HepG2 (cell line): ENCODE results near the gene SIVA1. TPM values are rescaled to one million over a fixed set of nuclear protein-coding genes. Genes with fewer than 3 reads are reported as not detected.
A peak's percentile ranks its signal among the peaks of the same experiment; 100 is the strongest.

Experiments
- ARNTL ChIP-seq: sonication (generic); formaldehyde crosslinking; IDR thresholded peaks from 2 replicates; pipeline ENCODE4 v1.4.0; 2020; ENCODE audit warnings: mild to moderate bottlenecking, missing genetic modification reagents
- IKZF1 ChIP-seq: fragments of 450-650 bp; IDR thresholded peaks from 2 replicates; pipeline ENCODE4 v1.7.1; 2016
- IRF9 ChIP-seq: sonication (generic); formaldehyde crosslinking; IDR thresholded peaks from 2 replicates; pipeline ENCODE4 v1.8.0; 2022; ENCODE audit warnings: missing genetic modification reagents, mild to moderate bottlenecking, borderline replicate concordance
- KDM5B ChIP-seq: sonication (generic); formaldehyde crosslinking; IDR thresholded peaks from 2 replicates; pipeline ENCODE4 v1.4.0; 2020; ENCODE audit warnings: missing genetic modification reagents, mild to moderate bottlenecking, borderline replicate concordance
- KLF11 ChIP-seq: IDR thresholded peaks from 2 replicates; pipeline ENCODE4 v1.6.1; 2016; ENCODE audit warnings: missing compliant biosample characterization
- MEF2D ChIP-seq: sonication (generic); formaldehyde crosslinking; IDR thresholded peaks from 2 replicates; pipeline ENCODE4 v1.5.1; 2020; ENCODE audit warnings: mild to moderate bottlenecking, missing genetic modification reagents
- MYNN ChIP-seq: sonication (generic); formaldehyde crosslinking; IDR thresholded peaks from 2 replicates; pipeline ENCODE4 v1.4.0; 2020; ENCODE audit warnings: mild to moderate bottlenecking, low read depth, missing genetic modification reagents
- NFYB ChIP-seq: sonication (generic); formaldehyde crosslinking; IDR thresholded peaks from 2 replicates; pipeline ENCODE4 v1.4.0; 2020; ENCODE audit warnings: missing genetic modification reagents
- PAWR ChIP-seq: sonication (generic); formaldehyde crosslinking; IDR thresholded peaks from 2 replicates; pipeline ENCODE4 v1.4.0; 2020; ENCODE audit warnings: missing genetic modification reagents, mild to moderate bottlenecking, borderline replicate concordance
- SMYD3 ChIP-seq: sonication (generic); formaldehyde crosslinking; IDR thresholded peaks from 2 replicates; pipeline ENCODE4 v1.8.1; 2023; ENCODE audit warnings: mild to moderate bottlenecking, missing genetic modification reagents
- SPEN ChIP-seq: sonication (generic); formaldehyde crosslinking; IDR thresholded peaks from 2 replicates; pipeline ENCODE4 v1.5.1; 2020; ENCODE audit warnings: low read depth, mild to moderate bottlenecking, missing genetic modification reagents
- SUZ12 ChIP-seq: fragments of 150-350 bp; IDR thresholded peaks from 2 replicates; pipeline ENCODE4 v1.6.1; 2014; ENCODE audit warnings: low read depth, low read length
- TERF1 ChIP-seq: sonication (generic); formaldehyde crosslinking; IDR thresholded peaks from 2 replicates; pipeline ENCODE4 v1.8.0; 2022; ENCODE audit warnings: mild to moderate bottlenecking, missing genetic modification reagents, moderate library complexity
- ZMYM2 ChIP-seq: sonication (generic); formaldehyde crosslinking; IDR thresholded peaks from 2 replicates; pipeline ENCODE4 v1.8.0; 2022; ENCODE audit warnings: mild to moderate bottlenecking, missing genetic modification reagents
- ZNF121 ChIP-seq: sonication (generic); formaldehyde crosslinking; IDR thresholded peaks from 2 replicates; pipeline ENCODE4 v1.5.0; 2020; ENCODE audit warnings: mild to moderate bottlenecking, missing genetic modification reagents
- ZNF207 ChIP-seq: fragments of 450-650 bp; IDR thresholded peaks from 2 replicates; pipeline ENCODE4 v1.6.1; 2016; ENCODE audit warnings: antibody characterized with exemption, borderline replicate concordance
- ZNF225 ChIP-seq: sonication (generic); formaldehyde crosslinking; IDR thresholded peaks from 2 replicates; pipeline ENCODE4 v1.4.0; 2020; ENCODE audit warnings: mild to moderate bottlenecking, missing genetic modification reagents
- ZNF496 ChIP-seq: sonication (generic); formaldehyde crosslinking; IDR thresholded peaks from 2 replicates; pipeline ENCODE4 v1.8.1; 2023; ENCODE audit warnings: mild to moderate bottlenecking, moderate library complexity, missing genetic modification reagents; ENCODE audit not compliant: insufficient replicate concordance
- ZNF577 ChIP-seq: sonication (generic); formaldehyde crosslinking; IDR thresholded peaks from 2 replicates; pipeline ENCODE4 v1.4.0; 2020; ENCODE audit warnings: mild to moderate bottlenecking, low read depth, missing genetic modification reagents, borderline replicate concordance
- ZNF704 ChIP-seq: sonication (generic); formaldehyde crosslinking; IDR thresholded peaks from 2 replicates; pipeline ENCODE4 v1.8.1; 2023; ENCODE audit warnings: mild to moderate bottlenecking, inconsistent platforms, moderate library complexity, missing genetic modification reagents, borderline replicate concordance
- ZNF891 ChIP-seq: sonication (generic); formaldehyde crosslinking; IDR thresholded peaks from 2 replicates; pipeline ENCODE4 v1.5.0; 2020; ENCODE audit warnings: mild to moderate bottlenecking, missing genetic modification reagents
- ZUFSP ChIP-seq: sonication (generic); formaldehyde crosslinking; IDR thresholded peaks from 2 replicates; pipeline ENCODE4 v1.9.0; 2021; ENCODE audit warnings: missing genetic modification reagents, mild to moderate bottlenecking, borderline replicate concordance
- polyA plus RNA-seq, 8 experiments: library from polyadenylated mRNA; depleted of rRNA in 3 of 8; stranded (reverse) in 7 of 8; unstranded in 1 of 8; fragments of >200 nt; fragmentation: Illumina TruSeq in 4 of 8; extraction: Trizol in 4 of 8; gene quantifications; 2 replicates each; pipeline versions ENCODE4 v1.2.1 to v1.2.3, GENCODE V29; 2011 to 2016; ENCODE audit warnings: low read depth in 4 of 8, missing spikeins in 1 of 8, mixed read lengths in 1 of 8; ENCODE audit not compliant: insufficient read depth in 1 of 8
- total RNA-seq, 5 experiments: library from RNA; depleted of rRNA; stranded (reverse); fragments of >200 nt; fragmentation: Illumina TruSeq; extraction: Trizol; gene quantifications; 2 replicates each; pipeline ENCODE4 v1.2.3, GENCODE V29; 2016; ENCODE audit warnings: low read depth in 1 of 5

The SIVA1 gene
- total and polyA plus RNA-seq, 2 of the 13 experiments (the other 11 are each of a cell fraction or from before 2014, with no cell fraction given): 123 to 186 TPM

- TF ChIP-seq MYNN (no peak), IRF9 (CRISPR knock-in tag) (peak; percentile 94), ZNF121 (CRISPR knock-in tag) (no peak), ZNF704 (CRISPR knock-in tag) (no peak), PAWR (CRISPR knock-in tag) (no peak), ZNF577 (CRISPR knock-in tag) (no peak), KDM5B (CRISPR knock-in tag) (peak; percentile 81), ZMYM2 (no peak), SUZ12 (no peak), TERF1 (CRISPR knock-in tag) (peak; percentile 96), NFYB (no peak), KLF11 (CRISPR knock-in tag) (peak; percentile 37; the same call in 1 of the 2 replicates), SMYD3 (no peak), ZNF225 (no peak; the same call in 1 of the 2 replicates), ZNF496 (CRISPR knock-in tag) (no peak), IKZF1 (no peak), ARNTL (CRISPR knock-in tag) (peak; percentile 90), ZNF207 (0 out of 2 replicates have a peak, but pooled peaks have one; percentile 37), MEF2D (CRISPR knock-in tag) (peak; percentile 89), ZUFSP (CRISPR knock-in tag) (no peak), SPEN (CRISPR knock-in tag) (peak; percentile 91), ZNF891 (peak; percentile 79; the same call in 1 of the 2 replicates)
These were observed 17.8 kb upstream of the SIVA1 start (continued) for GRCh38 chr14:104734991-104735779.
